Skin of body (tissue), 2 donors: ENCODE measurements around the gene SGMS1. TPM values are rescaled to one million over a fixed set of nuclear protein-coding genes. Genes with fewer than 3 reads are reported as not detected.
"Not testable (repeated sequence)": the region's sequence is repeated elsewhere in the genome, so short reads cannot be mapped to it uniquely, and the experiment has no call there.

Experiments used
- DNase-seq: peaks from one replicate; lab custom pipeline; 2025; lab: John Stamatoyannopoulos, UW
- total RNA-seq: library from RNA; depleted of rRNA; stranded (reverse); fragments of >200 nt; gene quantifications from one replicate; pipeline ENCODE4 v1.2.3, GENCODE V29; 2014

Gene SGMS1
- total RNA-seq, 1 donor from 2014 or later, result 102 TPM

GRCh38 chr10:50582766-50583762 lies 40.7 kb downstream of the SGMS1 start:
- DNase-seq, result no peak

GRCh38 chr10:50582046-50582445 lies 41.7 kb downstream of the SGMS1 start:
- no peak for DNase-seq

- DNase-seq, result no peak
These were observed 43.4 kb downstream of the SGMS1 start for GRCh38 chr10:50580262-50580891.

GRCh38 chr10:50579491-50580261 lies 44.1 kb downstream of the SGMS1 start:
- DNase-seq, result no peak

- no peak for DNase-seq
These were observed 44.8 kb downstream of the SGMS1 start for GRCh38 chr10:50578949-50579348.

GRCh38 chr10:50577681-50578350 lies 45.9 kb downstream of the SGMS1 start:
- DNase-seq, result peak; percentile 22

- DNase-seq, result no peak
These were observed 46.7 kb downstream of the SGMS1 start for GRCh38 chr10:50577010-50577409.

GRCh38 chr10:50576245-50576815 lies 47.4 kb downstream of the SGMS1 start:
- no peak for DNase-seq

GRCh38 chr10:50575477-50576244 lies 48.1 kb downstream of the SGMS1 start:
- no peak for DNase-seq

GRCh38 chr10:50574931-50575330 lies 48.8 kb downstream of the SGMS1 start:
- DNase-seq, result no peak

GRCh38 chr10:50574305-50574704 lies 49.5 kb downstream of the SGMS1 start:
- no peak for DNase-seq

GRCh38 chr10:50572017-50572491 lies 51.7 kb downstream of the SGMS1 start:
- DNase-seq, result no peak

- DNase-seq, result not testable (repeated sequence)
These were observed 55.0 kb downstream of the SGMS1 start for GRCh38 chr10:50568750-50569149.

- no peak for DNase-seq
These were observed 56.4 kb downstream of the SGMS1 start for GRCh38 chr10:50567384-50567783.

- DNase-seq, result no peak
These were observed 57.6 kb downstream of the SGMS1 start for GRCh38 chr10:50566150-50566549.

GRCh38 chr10:50565301-50566083 lies 58.3 kb downstream of the SGMS1 start:
- DNase-seq, result no peak

GRCh38 chr10:50563906-50564305 lies 59.9 kb downstream of the SGMS1 start:
- no peak for DNase-seq

- no peak for DNase-seq
These were observed 61.9 kb downstream of the SGMS1 start for GRCh38 chr10:50561816-50562215.

- DNase-seq, result peak; percentile 33
These were observed 62.5 kb downstream of the SGMS1 start for GRCh38 chr10:50561266-50561665.
